Right kidney (tissue), 1 donor: ENCODE measurements around the gene MARS1.
"Not testable (repeated sequence)": the region's sequence is repeated elsewhere in the genome, so short reads cannot be mapped to it uniquely, and the experiment has no call there.

ENCODE experiments used
- DNase-seq: peaks from one replicate; pipeline ENCODE4 v3.0.0-alpha.2; 2016

MARS1 gene

GRCh38 chr12:57516617-57517153 is 28.8 kb downstream of the MARS1 start:
- DNase-seq: no peak

GRCh38 chr12:57517187-57517586 is 29.3 kb downstream of the MARS1 start:
- DNase-seq: no peak

DNA sequence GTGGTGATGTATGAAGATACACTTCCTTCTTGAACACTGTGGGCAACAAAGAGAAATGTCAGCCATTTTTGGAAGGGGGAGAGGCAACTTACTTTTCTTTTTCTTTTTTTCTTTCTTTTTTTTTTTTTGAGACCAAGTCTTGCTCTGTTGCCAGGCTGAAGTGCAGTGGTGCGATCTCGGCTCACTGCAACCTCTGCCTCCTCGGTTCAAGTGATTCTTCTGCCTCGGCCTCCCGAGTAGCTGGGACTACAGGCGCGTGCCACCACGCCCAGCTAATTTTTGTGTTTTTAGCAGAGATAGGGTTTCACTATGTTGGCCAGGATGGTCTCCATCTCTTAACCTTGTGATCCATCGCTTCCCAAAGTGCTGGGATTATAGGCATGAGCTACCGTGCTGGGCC is 29.9 kb downstream of the MARS1 start:
- not testable (repeated sequence) for DNase-seq

- no peak for DNase-seq
Observed at GRCh38 chr12:57518176-57518919, 30.5 kb downstream of the MARS1 start.

DNA sequence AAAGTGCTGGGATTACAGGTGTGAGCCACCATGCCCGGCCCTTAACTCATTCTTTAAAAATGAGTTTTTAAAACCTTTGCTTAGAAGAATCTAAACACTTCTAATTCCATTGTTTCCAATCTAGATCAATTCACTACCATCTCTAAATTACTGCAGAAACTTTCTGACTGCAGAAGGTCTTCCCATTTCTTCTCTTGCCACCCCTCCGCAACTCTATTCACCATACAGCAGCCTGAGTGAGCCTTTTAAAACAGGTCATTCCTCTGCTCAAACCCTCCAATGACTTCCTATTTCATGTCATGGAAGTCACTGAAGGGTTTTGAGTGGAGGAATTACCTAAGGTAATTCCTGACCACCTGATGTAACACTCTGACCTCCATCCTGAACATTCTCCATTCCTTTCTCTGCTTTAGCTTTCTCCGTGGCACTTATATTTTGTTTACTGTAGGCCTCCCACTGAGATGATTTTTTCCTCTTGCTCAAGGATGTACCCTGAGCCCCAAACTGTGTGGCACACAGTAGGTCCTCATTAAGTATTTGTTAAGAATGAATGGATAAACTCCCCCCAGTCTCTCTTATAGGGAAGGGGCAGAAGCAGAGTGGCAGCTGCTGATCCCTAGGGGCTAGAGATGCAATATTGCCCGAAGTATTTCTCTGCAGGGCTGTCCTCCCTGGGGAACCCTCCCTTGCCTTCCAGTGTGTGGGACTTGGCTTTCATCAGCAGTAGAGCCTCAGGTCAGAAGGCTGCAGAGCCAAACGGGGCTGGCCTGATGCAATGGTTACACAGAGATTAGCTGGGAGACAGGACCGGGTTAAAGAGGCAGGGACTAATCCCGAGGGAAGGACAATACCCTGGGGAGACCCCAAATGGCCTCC is 31.3 kb downstream of the MARS1 start:
- no peak for DNase-seq

DNA sequence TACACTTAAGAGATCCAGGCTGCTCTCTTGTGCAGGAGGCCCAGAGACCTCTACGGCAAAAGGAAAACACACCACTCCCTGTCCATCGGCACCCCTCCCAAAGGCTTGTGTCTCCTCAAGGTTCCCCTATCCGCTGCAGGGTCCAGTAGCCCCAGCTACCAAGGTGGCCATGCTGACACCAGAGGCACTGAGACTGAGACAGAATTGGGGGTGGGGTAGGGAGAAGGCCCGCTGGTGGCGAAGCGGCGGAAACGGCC is 31.9 kb downstream of the MARS1 start:
- DNase-seq: no peak

GRCh38 chr12:57520053-57520818 is 32.4 kb downstream of the MARS1 start, which contains the start of gene DDIT3:
Gene DDIT3 (minus strand): TSS chr12:57520514. CDS start chr12:57517406, 3,108 bp downstream.
- DNase-seq: peak; percentile 93

DNA sequence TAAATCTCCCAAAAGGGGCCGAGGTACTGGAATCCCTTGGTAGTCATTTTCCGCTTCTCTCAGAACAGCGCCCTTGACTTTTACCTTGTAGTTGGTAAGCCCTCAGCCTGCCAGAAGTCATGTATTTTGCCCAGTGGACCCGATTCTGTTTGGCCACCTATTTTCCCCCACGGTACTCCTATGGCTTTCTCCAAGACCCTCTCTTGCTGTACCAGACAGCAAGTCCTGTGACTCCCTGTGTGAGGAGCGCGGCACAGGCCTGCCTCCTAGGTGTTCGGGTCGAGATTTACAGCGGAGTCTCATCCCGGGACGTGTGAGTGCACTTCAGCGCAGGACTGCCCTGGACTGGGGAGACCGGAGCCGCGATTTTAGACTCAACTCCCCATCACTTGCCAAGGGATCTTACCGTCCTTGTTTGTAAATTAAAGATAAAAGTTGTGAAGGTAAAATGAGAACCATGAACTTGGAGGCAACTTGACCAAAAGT is 33.7 kb downstream of the MARS1 start:
- peak; percentile 79 for DNase-seq

DNA sequence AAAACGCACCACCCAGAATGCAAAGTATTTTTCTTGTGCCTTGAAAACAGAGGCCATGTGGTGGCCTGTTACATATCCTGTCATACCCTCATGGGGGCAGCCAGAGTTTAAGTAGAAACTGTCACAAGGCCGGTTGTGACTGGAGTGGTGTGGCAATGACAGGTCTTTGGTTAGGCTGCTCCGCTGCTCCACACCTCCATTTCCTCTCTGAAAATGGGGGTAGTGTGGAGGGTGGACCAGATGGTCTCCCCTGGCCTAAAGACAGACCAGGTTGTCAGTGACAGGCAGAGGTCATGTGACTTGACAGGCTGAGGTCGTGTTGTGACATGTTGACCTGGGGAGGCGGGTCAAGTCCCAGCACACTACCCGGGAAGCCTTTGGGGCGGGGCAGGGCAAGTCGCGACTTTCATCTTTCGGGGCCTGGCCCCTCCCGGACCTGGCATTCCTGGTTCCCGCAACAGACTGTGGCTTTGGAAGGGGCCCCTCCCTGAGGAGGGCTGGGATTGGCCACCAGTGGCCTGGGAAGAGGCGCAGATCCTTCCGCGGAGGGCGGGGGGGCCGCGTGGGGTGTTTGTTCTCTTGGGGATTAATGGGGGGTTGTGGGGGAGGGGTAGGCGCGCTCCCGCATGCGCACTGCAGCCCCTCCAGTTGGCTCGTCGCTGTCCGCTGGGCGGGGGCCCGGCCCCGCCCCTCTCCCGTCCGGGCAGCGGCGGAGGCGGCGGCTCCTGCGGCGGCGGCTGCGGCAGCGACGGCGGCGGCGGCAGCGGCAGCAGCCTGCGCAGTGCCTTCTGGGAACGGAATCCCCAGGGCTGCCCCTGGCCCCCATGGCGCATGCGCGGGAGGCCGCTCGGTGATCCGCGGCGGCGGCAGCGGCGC is 34.4 kb downstream of the MARS1 start, which contains the start of gene MBD6:
MBD6 (plus strand) TSS at position 814 of the 876 bp plus-strand sequence. CDS start 1,480 bp downstream, outside the sequence.
- peak; percentile 83 for DNase-seq

DNA sequence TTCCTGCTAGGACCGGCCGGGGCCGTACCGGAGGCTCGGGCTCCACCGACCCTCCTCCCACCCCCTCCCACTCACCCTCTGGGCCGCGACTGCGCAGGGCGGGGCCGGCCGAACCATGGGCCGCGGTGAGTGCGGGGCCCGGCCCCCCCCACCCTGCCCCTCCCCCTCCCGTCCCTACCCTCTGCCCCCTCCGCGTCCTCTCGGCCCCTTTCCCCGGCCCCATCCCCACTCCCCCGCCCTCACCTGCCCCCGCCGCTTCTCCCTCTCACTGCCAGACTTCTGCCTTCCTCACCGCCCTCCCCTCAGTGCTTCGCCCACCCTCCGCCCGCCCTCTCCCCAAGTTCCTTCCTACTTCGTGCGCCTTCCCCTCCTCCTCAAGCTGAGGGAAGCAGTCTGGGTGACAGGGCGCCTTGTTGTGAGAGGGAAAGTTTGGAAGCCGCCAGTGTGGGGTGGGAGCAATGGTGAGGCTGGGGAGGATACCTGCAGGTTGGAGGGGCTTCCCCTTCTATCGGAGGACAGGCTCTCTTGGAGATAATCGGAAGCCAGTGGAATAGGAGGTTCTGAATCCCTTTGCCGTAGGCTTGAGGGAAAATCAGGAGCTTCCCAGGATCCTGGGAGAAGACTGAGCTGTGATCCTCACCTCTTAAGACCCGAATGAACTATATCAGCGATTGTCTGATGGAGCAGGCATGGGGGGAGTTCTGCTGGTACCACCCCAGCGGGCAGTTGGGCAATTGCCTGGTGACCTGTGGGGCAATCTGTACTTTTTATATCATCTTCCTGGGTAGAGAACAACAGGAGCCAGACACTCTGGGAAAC is 35.2 kb downstream of the MARS1 start:
- peak; percentile 58 for DNase-seq

GRCh38 chr12:57523706-57524614 is 36.1 kb downstream of the MARS1 start:
- no peak for DNase-seq

- DNase-seq: no peak
Observed at GRCh38 chr12:57524814-57525614, 37.1 kb downstream of the MARS1 start.

DNA sequence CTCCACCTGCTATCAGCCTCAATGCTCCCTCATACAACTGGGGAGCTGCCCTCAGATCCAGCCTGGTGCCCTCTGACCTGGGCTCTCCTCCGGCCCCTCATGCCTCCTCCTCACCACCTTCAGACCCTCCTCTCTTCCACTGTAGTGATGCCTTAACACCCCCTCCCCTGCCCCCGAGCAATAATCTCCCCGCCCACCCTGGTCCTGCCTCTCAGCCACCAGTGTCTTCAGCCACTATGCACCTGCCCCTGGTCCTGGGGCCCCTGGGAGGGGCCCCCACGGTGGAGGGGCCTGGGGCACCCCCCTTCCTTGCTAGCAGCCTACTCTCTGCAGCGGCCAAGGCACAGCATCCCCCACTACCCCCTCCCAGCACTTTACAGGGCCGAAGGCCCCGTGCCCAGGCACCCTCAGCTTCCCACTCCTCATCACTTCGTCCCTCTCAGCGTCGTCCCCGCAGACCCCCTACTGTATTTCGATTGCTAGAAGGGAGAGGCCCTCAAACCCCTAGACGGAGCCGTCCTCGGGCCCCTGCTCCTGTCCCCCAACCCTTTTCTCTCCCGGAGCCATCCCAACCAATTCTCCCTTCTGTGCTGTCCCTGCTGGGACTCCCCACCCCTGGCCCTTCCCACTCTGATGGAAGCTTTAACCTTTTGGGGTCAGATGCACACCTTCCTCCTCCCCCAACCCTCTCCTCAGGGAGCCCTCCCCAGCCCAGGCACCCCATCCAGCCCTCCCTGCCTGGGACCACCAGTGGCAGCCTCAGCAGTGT is 37.9 kb downstream of the MARS1 start:
- DNase-seq: no peak

GRCh38 chr12:57526477-57527126 is 38.7 kb downstream of the MARS1 start:
- no peak for DNase-seq

- no peak for DNase-seq
Observed at GRCh38 chr12:57527184-57527583, 39.3 kb downstream of the MARS1 start.

DNA sequence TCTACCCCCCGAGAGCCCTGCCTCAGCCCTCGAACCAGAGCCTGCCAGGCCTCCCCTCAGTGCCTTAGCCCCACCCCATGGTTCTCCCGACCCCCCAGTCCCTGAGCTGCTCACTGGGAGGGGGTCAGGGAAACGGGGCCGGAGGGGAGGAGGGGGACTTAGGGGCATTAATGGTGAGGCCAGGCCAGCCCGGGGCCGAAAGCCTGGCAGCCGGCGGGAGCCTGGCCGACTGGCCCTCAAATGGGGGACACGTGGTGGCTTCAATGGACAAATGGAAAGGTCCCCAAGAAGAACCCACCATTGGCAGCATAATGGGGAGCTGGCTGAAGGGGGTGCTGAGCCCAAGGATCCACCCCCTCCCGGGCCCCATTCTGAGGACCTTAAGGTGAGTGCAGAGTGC is 40.3 kb downstream of the MARS1 start:
- DNase-seq: no peak
